WTC11 (cell line): ENCODE data around the gene SPATA19. TPM values are rescaled to one million over a fixed set of nuclear protein-coding genes. Genes with fewer than 3 reads are reported as not detected.

Experiments used
- ATAC-seq: fragments of 200-7000 bp; cut with Tn5 transposase; 2 replicates; pipeline ENCODE4 v1.10.0; 2021; ENCODE audit warnings: mild to moderate bottlenecking, moderate library complexity
- CTCF ChIA-PET: fragments of 300-600 bp; sonication (Branson Sonifier 250); formaldehyde crosslinking; loops from one replicate; lab custom pipeline; 2021; ENCODE audit warnings: antibody characterized with exemption; lab: Charles Lee
- POLR2A ChIA-PET: fragments of 350-600 bp; sonication (Branson Sonifier 250); formaldehyde crosslinking; loops from one replicate; lab custom pipeline; 2021; ENCODE audit warnings: antibody characterized with exemption; lab: Charles Lee
- DNase-seq: peaks from one replicate; pipeline ENCODE4 v3.0.0; 2021; ENCODE audit warnings: low spot score
- H3K27ac Mint-ChIP-seq: 2 replicates; pipeline ENCODE4 v1.8.0; 2021; ENCODE audit warnings: mixed read lengths
- H3K27me3 Mint-ChIP-seq: 2 replicates; pipeline ENCODE4 v1.8.0; 2021; ENCODE audit warnings: low read depth, mild to moderate bottlenecking, moderate library complexity, mixed read lengths
- H3K36me3 Mint-ChIP-seq: 2 replicates; pipeline ENCODE4 v1.8.0; 2021; ENCODE audit warnings: mixed read lengths
- H3K4me1 Mint-ChIP-seq: 2 replicates; pipeline ENCODE4 v1.8.0; 2022; ENCODE audit warnings: mixed read lengths
- H3K4me3 Mint-ChIP-seq: 2 replicates; pipeline ENCODE4 v1.8.0; 2021; ENCODE audit warnings: mild to moderate bottlenecking, moderate library complexity, mixed read lengths
- H3K9me3 Mint-ChIP-seq: 2 replicates; pipeline ENCODE4 v1.8.0; 2021; ENCODE audit warnings: mixed read lengths
- CREB1 ChIP-seq: sonication (generic); formaldehyde crosslinking; IDR thresholded peaks from 2 replicates; pipeline ENCODE4 v1.8.0; 2023; ENCODE audit warnings: mild to moderate bottlenecking, missing genetic modification reagents
- ELF4 ChIP-seq: sonication (generic); formaldehyde crosslinking; IDR thresholded peaks from 2 replicates; pipeline ENCODE4 v1.8.1; 2022; ENCODE audit warnings: low read depth, mild to moderate bottlenecking, moderate library complexity, missing genetic modification reagents
- EMX1 ChIP-seq: fragments of 250-450 bp; sonication (Bioruptor Pico); IDR thresholded peaks from 2 replicates; pipeline ENCODE4 v1.8.0; 2021; ENCODE audit warnings: mild to moderate bottlenecking
- ESRRA ChIP-seq: sonication (generic); formaldehyde crosslinking; IDR thresholded peaks from 2 replicates; pipeline ENCODE4 v1.8.1; 2022; ENCODE audit warnings: mild to moderate bottlenecking, missing genetic modification reagents, borderline replicate concordance
- NR2C2 ChIP-seq: sonication (generic); formaldehyde crosslinking; IDR thresholded peaks from 2 replicates; pipeline ENCODE4 v1.8.0; 2022; ENCODE audit warnings: mild to moderate bottlenecking, missing genetic modification reagents
- SMAD4 ChIP-seq: sonication (generic); formaldehyde crosslinking; IDR thresholded peaks from 2 replicates; pipeline ENCODE4 v1.8.0; 2022; ENCODE audit warnings: mild to moderate bottlenecking, missing genetic modification reagents
- SOX15 ChIP-seq: fragments of 250-450 bp; sonication (Bioruptor Pico); IDR thresholded peaks from 2 replicates; pipeline ENCODE4 v1.9.0; 2021; ENCODE audit warnings: mild to moderate bottlenecking
- ZBTB21 ChIP-seq: sonication (generic); formaldehyde crosslinking; IDR thresholded peaks from 2 replicates; pipeline ENCODE4 v1.8.1; 2023; ENCODE audit warnings: mild to moderate bottlenecking, missing genetic modification reagents, borderline replicate concordance
- ZNF138 ChIP-seq: sonication (generic); formaldehyde crosslinking; conservative IDR thresholded peaks from 2 replicates; pipeline ENCODE4 v1.8.1; 2022; ENCODE audit warnings: mild to moderate bottlenecking, moderate library complexity, missing genetic modification reagents
- ZNF219 ChIP-seq: sonication (generic); formaldehyde crosslinking; IDR thresholded peaks from 2 replicates; pipeline ENCODE4 v1.8.0; 2023; ENCODE audit warnings: missing genetic modification reagents, mild to moderate bottlenecking, borderline replicate concordance
- ZNF416 ChIP-seq: fragments of 250-450 bp; sonication (Bioruptor Pico); IDR thresholded peaks from 2 replicates; pipeline ENCODE4 v1.9.0; 2021; ENCODE audit warnings: mild to moderate bottlenecking, inconsistent platforms
- ZNF671 ChIP-seq: fragments of 250-450 bp; sonication (Bioruptor Pico); IDR thresholded peaks from 2 replicates; pipeline ENCODE4 v1.8.0; 2021; ENCODE audit warnings: mild to moderate bottlenecking
- total RNA-seq: library from RNA; stranded (reverse); gene quantifications from 3 replicates; pipeline ENCODE4 v1.2.3, GENCODE V29; 2021
- TF ChIP-seq, protein P1 (sequence below): fragments of 250-450 bp; sonication (Bioruptor Pico); IDR thresholded peaks from 2 replicates; pipeline ENCODE4 v1.9.0; 2021; ENCODE audit warnings: mild to moderate bottlenecking
- TF ChIP-seq, protein P2 (sequence below): sonication (generic); formaldehyde crosslinking; conservative IDR thresholded peaks from 2 replicates; pipeline ENCODE4 v1.8.1; 2023; ENCODE audit warnings: mild to moderate bottlenecking, low read depth, missing genetic modification reagents, moderate library complexity
- TF ChIP-seq, protein P3 (sequence below): fragments of 250-450 bp; sonication (Bioruptor Pico); IDR thresholded peaks from 2 replicates; pipeline ENCODE4 v2.1.2; 2022; ENCODE audit warnings: mild to moderate bottlenecking, moderate library complexity
- TF ChIP-seq, protein P4 (sequence below): sonication (generic); formaldehyde crosslinking; IDR thresholded peaks from 2 replicates; pipeline ENCODE4 v1.8.0; 2022; ENCODE audit warnings: mild to moderate bottlenecking, missing genetic modification reagents
- TF ChIP-seq, protein P5 (sequence below): sonication (generic); formaldehyde crosslinking; IDR thresholded peaks from 2 replicates; pipeline ENCODE4 v1.8.0; 2022; ENCODE audit warnings: mild to moderate bottlenecking, missing genetic modification reagents
- TF ChIP-seq, protein P6 (sequence below): sonication (generic); formaldehyde crosslinking; IDR thresholded peaks from 2 replicates; pipeline ENCODE4 v1.8.0; 2023; ENCODE audit warnings: missing genetic modification reagents
- TF ChIP-seq, protein P7 (sequence below): sonication (generic); formaldehyde crosslinking; IDR thresholded peaks from 2 replicates; pipeline ENCODE4 v1.8.0; 2023; ENCODE audit warnings: missing genetic modification reagents, mild to moderate bottlenecking, borderline replicate concordance
- TF ChIP-seq, protein P8 (sequence below): sonication (generic); formaldehyde crosslinking; IDR thresholded peaks from 2 replicates; pipeline ENCODE4 v1.8.1; 2023; ENCODE audit warnings: mild to moderate bottlenecking, missing genetic modification reagents, moderate library complexity

SPATA19 gene
- total RNA-seq, 1 experiment from 2014 or later, result not detected

DNA sequence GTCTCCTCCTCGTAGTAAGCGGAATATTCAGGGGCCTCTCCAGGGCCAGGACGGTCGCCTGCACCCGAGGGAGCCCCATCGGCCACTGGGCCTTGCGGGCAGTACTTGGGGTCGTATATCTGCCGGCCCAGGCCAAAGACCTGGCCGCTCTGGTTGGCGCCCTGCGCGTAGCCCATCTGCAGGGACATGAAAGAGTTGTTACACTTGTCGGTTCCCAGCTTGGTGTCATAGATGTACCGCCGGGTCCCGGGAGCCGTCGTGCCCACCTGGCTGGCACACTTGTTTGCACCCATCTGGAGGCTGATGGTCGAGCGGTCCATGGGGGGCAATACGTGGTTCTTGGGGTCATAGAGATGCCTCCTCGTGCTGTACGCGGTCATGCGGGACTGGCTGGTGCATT, 19.4 kb upstream of the SPATA19 start (continued):
- TF ChIP-seq, protein P1, sequence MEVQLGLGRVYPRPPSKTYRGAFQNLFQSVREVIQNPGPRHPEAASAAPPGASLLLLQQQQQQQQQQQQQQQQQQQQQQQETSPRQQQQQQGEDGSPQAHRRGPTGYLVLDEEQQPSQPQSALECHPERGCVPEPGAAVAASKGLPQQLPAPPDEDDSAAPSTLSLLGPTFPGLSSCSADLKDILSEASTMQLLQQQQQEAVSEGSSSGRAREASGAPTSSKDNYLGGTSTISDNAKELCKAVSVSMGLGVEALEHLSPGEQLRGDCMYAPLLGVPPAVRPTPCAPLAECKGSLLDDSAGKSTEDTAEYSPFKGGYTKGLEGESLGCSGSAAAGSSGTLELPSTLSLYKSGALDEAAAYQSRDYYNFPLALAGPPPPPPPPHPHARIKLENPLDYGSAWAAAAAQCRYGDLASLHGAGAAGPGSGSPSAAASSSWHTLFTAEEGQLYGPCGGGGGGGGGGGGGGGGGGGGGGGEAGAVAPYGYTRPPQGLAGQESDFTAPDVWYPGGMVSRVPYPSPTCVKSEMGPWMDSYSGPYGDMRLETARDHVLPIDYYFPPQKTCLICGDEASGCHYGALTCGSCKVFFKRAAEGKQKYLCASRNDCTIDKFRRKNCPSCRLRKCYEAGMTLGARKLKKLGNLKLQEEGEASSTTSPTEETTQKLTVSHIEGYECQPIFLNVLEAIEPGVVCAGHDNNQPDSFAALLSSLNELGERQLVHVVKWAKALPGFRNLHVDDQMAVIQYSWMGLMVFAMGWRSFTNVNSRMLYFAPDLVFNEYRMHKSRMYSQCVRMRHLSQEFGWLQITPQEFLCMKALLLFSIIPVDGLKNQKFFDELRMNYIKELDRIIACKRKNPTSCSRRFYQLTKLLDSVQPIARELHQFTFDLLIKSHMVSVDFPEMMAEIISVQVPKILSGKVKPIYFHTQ, result no peak
- TF ChIP-seq ZNF138 (CRISPR knock-in tag) (no peak), ELF4 (CRISPR knock-in tag) (no peak)
- TF ChIP-seq, protein P2, sequence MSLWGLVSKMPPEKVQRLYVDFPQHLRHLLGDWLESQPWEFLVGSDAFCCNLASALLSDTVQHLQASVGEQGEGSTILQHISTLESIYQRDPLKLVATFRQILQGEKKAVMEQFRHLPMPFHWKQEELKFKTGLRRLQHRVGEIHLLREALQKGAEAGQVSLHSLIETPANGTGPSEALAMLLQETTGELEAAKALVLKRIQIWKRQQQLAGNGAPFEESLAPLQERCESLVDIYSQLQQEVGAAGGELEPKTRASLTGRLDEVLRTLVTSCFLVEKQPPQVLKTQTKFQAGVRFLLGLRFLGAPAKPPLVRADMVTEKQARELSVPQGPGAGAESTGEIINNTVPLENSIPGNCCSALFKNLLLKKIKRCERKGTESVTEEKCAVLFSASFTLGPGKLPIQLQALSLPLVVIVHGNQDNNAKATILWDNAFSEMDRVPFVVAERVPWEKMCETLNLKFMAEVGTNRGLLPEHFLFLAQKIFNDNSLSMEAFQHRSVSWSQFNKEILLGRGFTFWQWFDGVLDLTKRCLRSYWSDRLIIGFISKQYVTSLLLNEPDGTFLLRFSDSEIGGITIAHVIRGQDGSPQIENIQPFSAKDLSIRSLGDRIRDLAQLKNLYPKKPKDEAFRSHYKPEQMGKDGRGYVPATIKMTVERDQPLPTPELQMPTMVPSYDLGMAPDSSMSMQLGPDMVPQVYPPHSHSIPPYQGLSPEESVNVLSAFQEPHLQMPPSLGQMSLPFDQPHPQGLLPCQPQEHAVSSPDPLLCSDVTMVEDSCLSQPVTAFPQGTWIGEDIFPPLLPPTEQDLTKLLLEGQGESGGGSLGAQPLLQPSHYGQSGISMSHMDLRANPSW, result no peak
- TF ChIP-seq, all 79 proteins: peak for 0

DNA sequence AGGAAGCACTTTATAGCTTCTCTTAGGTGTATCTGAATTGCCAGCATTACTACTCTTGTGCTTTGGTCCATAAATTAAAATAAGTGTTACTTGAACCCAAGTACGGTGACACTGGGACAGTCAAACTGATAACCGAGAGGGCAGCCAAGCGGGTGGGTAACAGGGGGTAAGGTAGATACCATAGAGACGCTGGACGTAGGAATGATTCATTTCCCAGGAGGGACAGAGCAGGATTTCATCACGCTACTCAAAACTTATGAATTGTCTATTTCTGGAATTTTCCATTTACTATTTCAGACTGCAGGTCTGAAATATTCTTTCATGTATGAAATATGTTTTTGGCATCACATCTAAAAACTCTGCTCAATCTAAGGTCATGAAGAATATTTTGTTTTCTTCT, 14.8 kb upstream of the SPATA19 start:
- Mint-ChIP-seq H3K4me1 (peaks cover under 1% of the 10 kb centered on the region), H3K36me3 (no peaks in the 10 kb centered on the region), H3K27ac (no peak overlapping the region), H3K4me3 (no peak overlapping the region), H3K9me3 (no peaks in the 10 kb centered on the region), H3K27me3 (no peaks in the 10 kb centered on the region)
- no peak for DNase-seq
- no peak for ATAC-seq
- CTCF ChIA-PET, result no interaction called here
- POLR2A ChIA-PET, result no interaction called here
- TF ChIP-seq, protein P3, sequence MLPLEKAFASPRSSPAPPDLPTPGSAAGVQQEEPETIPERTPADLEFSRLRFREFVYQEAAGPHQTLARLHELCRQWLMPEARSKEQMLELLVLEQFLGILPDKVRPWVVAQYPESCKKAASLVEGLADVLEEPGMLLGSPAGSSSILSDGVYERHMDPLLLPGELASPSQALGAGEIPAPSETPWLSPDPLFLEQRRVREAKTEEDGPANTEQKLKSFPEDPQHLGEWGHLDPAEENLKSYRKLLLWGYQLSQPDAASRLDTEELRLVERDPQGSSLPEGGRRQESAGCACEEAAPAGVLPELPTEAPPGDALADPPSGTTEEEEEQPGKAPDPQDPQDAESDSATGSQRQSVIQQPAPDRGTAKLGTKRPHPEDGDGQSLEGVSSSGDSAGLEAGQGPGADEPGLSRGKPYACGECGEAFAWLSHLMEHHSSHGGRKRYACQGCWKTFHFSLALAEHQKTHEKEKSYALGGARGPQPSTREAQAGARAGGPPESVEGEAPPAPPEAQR, result no peak
- TF ChIP-seq, protein P4, sequence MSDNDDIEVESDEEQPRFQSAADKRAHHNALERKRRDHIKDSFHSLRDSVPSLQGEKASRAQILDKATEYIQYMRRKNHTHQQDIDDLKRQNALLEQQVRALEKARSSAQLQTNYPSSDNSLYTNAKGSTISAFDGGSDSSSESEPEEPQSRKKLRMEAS (CRISPR knock-in tag), result no peak
- TF ChIP-seq, protein P5, sequence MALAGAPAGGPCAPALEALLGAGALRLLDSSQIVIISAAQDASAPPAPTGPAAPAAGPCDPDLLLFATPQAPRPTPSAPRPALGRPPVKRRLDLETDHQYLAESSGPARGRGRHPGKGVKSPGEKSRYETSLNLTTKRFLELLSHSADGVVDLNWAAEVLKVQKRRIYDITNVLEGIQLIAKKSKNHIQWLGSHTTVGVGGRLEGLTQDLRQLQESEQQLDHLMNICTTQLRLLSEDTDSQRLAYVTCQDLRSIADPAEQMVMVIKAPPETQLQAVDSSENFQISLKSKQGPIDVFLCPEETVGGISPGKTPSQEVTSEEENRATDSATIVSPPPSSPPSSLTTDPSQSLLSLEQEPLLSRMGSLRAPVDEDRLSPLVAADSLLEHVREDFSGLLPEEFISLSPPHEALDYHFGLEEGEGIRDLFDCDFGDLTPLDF (CRISPR knock-in tag), result no peak
- no peak for TF ChIP-seq EMX1 (CRISPR knock-in tag)
- no peak for TF ChIP-seq NR2C2 (CRISPR knock-in tag)
- TF ChIP-seq, protein P6, sequence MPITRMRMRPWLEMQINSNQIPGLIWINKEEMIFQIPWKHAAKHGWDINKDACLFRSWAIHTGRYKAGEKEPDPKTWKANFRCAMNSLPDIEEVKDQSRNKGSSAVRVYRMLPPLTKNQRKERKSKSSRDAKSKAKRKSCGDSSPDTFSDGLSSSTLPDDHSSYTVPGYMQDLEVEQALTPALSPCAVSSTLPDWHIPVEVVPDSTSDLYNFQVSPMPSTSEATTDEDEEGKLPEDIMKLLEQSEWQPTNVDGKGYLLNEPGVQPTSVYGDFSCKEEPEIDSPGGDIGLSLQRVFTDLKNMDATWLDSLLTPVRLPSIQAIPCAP, result no peak
- TF ChIP-seq, protein P7, sequence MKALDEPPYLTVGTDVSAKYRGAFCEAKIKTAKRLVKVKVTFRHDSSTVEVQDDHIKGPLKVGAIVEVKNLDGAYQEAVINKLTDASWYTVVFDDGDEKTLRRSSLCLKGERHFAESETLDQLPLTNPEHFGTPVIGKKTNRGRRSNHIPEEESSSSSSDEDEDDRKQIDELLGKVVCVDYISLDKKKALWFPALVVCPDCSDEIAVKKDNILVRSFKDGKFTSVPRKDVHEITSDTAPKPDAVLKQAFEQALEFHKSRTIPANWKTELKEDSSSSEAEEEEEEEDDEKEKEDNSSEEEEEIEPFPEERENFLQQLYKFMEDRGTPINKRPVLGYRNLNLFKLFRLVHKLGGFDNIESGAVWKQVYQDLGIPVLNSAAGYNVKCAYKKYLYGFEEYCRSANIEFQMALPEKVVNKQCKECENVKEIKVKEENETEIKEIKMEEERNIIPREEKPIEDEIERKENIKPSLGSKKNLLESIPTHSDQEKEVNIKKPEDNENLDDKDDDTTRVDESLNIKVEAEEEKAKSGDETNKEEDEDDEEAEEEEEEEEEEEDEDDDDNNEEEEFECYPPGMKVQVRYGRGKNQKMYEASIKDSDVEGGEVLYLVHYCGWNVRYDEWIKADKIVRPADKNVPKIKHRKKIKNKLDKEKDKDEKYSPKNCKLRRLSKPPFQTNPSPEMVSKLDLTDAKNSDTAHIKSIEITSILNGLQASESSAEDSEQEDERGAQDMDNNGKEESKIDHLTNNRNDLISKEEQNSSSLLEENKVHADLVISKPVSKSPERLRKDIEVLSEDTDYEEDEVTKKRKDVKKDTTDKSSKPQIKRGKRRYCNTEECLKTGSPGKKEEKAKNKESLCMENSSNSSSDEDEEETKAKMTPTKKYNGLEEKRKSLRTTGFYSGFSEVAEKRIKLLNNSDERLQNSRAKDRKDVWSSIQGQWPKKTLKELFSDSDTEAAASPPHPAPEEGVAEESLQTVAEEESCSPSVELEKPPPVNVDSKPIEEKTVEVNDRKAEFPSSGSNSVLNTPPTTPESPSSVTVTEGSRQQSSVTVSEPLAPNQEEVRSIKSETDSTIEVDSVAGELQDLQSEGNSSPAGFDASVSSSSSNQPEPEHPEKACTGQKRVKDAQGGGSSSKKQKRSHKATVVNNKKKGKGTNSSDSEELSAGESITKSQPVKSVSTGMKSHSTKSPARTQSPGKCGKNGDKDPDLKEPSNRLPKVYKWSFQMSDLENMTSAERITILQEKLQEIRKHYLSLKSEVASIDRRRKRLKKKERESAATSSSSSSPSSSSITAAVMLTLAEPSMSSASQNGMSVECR (CRISPR knock-in tag), result no peak
- TF ChIP-seq SMAD4 (CRISPR knock-in tag), result no peak
- no peak for TF ChIP-seq ESRRA (CRISPR knock-in tag)
- no peak for TF ChIP-seq ZBTB21 (CRISPR knock-in tag)
- no peak for TF ChIP-seq CREB1 (CRISPR knock-in tag)
- no peak for TF ChIP-seq SOX15 (CRISPR knock-in tag)
- no peak for TF ChIP-seq ZNF219 (CRISPR knock-in tag)
- no peak for TF ChIP-seq ZNF671 (CRISPR knock-in tag)
- TF ChIP-seq, protein P2, result no peak
- TF ChIP-seq, protein P8, sequence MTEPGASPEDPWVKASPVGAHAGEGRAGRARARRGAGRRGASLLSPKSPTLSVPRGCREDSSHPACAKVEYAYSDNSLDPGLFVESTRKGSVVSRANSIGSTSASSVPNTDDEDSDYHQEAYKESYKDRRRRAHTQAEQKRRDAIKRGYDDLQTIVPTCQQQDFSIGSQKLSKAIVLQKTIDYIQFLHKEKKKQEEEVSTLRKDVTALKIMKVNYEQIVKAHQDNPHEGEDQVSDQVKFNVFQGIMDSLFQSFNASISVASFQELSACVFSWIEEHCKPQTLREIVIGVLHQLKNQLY (CRISPR knock-in tag), result no peak
- TF ChIP-seq ZNF416 (CRISPR knock-in tag), result no peak
